SKM-1 (cell line): ENCODE data around the gene TMEM223.
"Not testable (repeated sequence)": the region's sequence is repeated elsewhere in the genome, so short reads cannot be mapped to it uniquely, and the experiment has no call there.

Experiments
- DNase-seq: peaks from one replicate; lab custom pipeline; 2025; ENCODE audit not compliant: unreplicated experiment; lab: John Stamatoyannopoulos, UW

Gene TMEM223

DNA sequence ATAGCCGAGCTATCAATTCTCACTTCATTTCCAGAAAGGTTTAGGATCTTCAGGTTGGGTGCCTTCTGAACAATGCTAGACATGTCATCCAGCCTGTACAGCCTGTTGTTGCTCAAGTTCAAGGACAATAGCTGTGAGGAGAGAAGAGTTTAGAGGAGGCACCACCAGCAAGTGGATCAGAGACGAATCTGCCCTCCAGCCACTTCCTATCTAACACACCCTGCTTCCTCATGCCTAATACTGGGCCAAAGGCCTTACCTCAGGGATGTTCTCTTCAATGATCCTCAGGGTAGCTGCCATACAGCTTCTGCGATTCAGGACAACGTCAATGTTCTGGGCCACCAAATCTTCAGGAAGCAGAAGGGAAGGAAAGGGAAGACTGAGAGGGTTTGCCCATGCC lies 9.3 kb upstream of the TMEM223 start:
- no peak for DNase-seq

DNA sequence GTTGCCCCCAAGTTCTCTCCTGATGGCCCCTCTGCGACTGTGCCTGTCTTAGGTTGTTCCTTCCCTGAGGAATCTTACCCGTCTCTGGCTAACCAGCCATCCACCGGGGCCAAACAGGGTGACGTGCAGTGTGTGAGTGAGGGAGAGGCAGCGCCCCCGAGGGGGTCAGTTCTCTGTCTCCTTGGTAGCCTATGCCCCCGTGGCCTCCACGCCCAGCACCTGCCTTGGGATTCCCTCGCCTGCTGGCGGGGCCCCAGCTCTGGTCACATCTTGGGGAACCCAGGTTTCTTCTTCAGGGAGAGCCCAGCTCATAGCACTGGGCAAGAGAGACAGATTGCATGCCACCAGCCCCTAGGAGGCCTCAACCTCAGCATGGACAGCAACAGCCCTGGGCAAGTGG lies 7.7 kb upstream of the TMEM223 start:
- no peak for DNase-seq

DNA sequence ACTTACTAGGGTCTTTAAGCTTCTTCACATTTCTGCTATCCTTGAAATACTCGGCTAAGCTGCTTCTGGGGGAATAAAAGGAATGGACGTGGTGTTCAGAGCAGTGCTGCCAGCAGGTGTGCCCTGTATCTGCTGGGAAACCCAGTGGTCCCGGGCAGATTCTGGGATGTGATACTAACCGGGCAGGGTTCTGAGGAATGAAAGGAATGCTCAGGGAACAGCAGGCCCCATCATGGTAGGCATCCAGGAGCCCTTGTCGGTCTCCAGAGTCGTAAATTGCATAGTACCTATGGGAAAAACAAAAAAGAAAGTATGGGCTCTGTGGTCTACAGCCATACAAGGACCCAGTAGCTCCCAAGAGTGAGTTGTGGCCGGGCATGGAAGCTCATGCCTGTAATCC lies 4.5 kb upstream of the TMEM223 start:
- no peak for DNase-seq

- DNase-seq, result no peak
These were observed 2.5 kb upstream of the TMEM223 start for GRCh38 chr11:62794201-62794775.

GRCh38 chr11:62792202-62792575 lies 383 bp upstream of the TMEM223 start:
- no peak for DNase-seq

DNA sequence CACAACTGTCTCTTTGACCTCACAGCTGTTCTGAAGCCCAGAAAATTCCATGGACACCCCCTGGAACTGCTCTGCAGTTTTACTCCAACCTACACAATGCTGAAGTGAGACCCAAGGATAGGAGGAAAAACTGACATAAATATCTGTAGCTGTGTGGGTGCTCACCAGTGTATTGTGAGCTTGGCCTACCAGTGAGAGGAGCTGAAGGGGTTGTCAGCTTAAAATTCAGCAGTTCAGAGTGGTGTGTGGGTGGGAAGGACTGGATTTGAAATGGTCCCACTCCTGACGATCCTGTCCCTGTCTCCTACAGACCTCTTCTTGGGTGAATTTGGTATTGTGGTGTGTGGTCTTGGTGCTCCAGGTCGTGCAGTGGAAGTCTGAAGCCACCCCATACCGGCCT lies 2.2 kb downstream of the TMEM223 start:
- DNase-seq, result no peak

- no peak for DNase-seq
These were observed 2.8 kb downstream of the TMEM223 start for GRCh38 chr11:62788991-62789390.

DNA sequence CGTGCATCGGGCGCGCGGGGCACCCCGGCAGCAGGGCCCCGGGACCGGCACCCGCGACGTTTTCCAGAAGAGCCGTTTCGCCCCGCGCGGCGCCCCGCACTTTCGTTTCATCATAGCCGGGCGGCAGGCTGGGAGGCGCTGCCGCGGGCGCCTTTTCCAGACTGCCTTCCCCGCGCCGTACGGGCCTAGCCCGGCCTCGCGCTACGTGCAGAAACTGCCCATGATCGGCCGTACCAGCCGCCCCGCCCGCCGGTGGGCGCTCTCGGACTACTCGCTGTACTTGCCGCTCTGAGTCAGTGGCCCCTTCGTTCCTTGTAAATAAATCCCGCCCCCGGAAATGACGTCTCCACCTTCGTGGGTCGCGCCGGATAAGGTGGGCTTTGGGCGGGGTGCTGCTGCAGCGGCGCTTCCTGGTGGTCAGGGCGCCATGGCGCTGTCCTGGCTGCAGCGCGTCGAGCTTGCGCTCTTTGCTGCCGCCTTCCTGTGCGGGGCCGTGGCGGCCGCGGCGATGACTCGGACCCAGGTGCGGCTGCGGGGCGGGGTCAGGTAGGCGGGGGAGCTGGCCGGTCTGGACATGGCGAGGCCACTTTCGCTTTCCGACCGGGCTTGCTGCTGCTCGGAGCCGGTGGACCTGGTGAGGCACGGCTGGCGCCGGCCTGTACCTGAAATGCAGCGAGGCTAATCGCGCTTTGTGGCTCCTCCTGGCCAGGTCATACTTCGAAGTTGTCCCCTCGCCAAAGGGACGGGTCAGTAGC lies 4.6 kb downstream of the TMEM223 start, which contains the start of gene TMEM179B:
Gene TMEM179B (plus strand): TSS at position 398 of the 755 bp plus-strand sequence. CDS start 30 bp downstream, at position 428.
- peak; percentile 97 for DNase-seq

- DNase-seq, result peak; percentile 66
These were observed 5.3 kb downstream of the TMEM223 start for GRCh38 chr11:62786318-62787004.

GRCh38 chr11:62782753-62783152 lies 9.1 kb downstream of the TMEM223 start:
- no peak for DNase-seq

DNA sequence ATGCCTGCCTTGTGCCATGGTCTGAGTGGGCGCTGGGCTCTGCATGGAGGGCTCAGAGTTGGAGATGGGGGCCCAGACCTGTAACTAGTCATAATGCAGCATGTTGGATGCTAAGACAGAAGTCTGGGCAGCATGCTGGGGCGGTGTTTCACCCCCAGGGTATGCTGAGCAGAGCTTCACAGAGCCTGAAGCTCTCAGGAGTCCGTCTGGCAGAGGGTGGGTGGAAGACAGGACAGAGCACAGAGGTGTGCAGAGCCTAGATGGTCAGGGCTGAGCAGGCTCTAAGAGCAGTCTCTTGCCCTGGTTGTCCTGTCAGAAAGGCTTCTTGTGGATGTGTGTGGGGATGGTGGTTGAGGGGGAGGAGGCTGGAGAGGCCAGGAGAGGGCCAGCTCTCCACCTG lies 13.4 kb downstream of the TMEM223 start:
- DNase-seq, result no peak

DNA sequence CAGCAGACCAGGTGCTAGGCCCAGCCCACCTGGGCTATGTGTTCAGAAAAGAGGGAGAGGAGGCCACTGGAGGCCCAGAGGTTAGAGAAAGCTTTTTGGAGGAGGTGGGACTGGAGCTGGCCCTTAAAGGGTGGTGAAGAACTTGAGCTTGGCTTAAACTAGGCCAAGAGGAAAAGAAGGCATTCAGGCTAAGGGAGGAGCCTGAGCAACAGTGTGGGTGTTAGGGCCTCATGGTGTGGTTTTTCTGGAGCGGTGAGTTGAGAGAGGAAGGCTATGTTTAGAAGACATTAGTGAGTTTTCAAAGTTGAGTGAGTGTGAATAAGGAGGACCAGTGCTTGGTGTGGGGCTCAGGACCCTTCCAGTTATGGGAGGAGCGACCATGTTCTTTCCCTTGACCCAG lies 14.4 kb downstream of the TMEM223 start:
- no peak for DNase-seq

DNA sequence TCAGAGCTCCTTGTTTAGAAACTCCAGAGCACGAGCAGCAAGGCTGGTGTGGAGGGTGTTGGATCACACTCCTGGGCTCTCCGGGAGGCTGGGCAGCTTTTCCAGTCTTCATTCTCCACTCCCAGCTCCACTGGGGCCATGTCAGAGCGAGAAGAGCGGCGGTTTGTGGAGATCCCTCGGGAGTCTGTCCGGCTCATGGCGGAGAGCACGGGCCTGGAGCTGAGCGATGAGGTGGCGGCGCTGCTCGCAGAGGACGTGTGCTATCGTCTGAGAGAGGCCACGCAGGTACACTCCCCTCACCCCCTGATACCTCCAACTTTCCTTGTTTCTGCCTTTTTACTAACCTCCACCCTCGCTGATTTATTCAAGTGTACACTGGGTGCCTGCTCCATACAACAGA lies 16.2 kb downstream of the TMEM223 start:
- DNase-seq, result no peak

DNA sequence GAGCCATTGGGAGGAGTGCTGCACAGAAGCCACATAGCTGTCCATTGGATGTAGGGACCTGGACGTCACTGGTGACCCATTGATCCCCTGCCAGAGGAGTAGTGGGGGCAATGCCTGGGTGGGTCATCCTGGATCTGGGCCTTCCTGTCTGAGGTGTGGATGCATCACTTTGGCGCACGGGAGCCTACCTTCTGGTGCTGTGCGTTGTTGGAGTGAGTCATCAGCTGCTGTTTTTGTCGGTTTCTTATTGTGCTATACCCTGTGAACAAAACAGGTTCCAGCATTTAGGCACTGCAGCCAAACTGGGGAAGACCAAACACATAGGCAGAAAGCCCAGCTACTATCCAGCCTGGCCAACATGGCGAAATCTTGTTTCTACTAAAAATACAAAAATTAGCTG lies 17.4 kb downstream of the TMEM223 start:
- DNase-seq, result no peak

- DNase-seq, result peak; percentile 96
These were observed 20.4 kb downstream of the TMEM223 start, which contains the start of gene TAF6L for GRCh38 chr11:62771144-62772021. TSS of gene TAF6L (plus strand) at chr11:62771396. CDS start at chr11:62775784, 4,388 bp downstream.

DNA sequence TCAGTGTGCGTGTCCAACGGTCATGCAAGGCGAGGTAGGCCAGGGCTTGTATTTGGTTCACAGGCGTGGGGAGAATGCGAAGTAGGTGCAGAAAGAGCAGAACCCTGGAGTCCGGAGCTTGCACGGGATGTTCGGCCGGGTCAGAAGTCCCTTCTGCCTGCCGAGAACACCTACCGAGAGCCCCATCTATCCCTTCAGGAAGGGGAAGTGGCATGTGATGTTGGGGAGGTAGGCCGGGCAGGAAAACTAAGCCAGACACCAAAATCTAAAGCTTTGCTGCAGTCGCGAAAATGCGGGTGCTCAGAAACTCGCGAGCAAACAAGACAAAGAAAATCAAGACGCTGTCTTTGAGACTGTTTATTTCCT lies 21.0 kb downstream of the TMEM223 start:
- no peak for DNase-seq

GRCh38 chr11:62760867-62761227 lies 31.0 kb downstream of the TMEM223 start:
- not testable (repeated sequence) for DNase-seq

DNA sequence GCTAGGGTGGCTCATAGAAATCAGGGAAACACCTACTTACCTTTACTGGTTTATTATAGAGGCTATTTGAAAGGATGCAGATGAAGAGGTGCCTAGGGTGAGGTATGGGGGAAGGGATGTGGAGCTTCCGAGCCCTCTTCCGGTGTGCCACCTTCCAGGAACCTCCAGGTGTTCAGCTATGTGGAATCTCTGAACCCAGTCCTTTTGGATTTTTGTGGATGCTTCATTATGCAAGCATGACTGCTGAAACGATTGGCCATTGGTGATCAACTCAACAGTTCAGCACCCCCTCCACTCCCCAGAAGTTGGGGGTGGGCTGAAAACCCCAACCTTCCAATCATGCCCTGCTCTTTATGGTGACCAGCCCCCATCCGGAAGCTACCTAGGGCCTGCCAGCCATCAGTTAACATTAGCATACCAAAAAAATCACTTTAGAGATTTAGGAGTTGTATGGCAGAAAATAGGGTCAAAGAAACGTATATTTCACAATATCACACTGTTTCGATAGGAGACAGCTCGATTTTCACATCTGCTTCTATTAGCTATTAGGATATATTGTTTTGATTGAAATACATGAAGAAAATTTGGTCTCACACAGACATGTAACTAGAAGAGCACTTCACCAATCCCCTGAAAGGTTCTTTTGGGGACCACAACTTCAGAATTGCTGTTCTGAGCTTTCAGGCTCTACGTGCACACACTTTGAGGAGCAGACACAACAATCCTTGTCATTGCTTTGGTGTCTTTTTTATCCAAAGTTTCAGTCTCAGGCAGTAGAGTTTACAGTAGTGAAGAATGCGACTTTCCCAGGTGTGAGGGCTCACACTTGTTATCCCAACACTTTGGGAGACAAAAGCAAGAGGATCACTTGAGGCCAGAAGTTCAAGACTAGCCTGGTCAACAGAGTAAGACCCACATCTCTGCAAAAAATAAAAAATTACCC lies 33.7 kb downstream of the TMEM223 start:
- DNase-seq, result no peak

DNA sequence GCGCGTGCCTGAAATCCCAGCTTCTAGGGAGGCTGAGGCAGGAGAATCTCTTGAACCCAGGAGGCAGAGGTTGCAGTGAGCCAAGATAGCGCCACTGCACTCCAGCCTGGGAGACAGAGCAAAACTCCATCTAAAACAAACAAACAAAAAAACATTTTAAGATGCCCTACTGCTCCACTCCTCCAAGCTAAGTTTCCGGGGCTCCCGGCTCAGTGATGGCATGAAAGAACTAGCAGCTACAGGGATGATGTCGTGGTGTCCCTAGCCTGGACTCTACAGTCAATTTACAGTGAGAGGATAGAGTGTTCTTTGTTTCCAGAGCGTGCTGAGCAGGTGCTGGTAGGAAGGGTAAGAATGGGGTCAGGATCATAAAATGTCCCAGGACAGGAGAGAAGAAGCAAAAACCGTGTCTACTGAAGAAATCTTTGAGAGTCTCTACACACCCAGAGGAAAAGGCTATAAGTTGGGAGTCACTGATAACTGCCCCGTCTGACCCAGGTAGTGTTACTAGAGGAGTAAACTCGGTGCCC lies 36.7 kb downstream of the TMEM223 start:
- DNase-seq, result no peak
